HG03135 (cell line): Measurements from ENCODE around the gene TET3.

Source experiments
- ATAC-seq: cut with Tn5 transposase; IDR thresholded peaks from one replicate; pipeline ENCODE4 v1.9.1; 2021; ENCODE audit warnings: mild to moderate bottlenecking, moderate library complexity; ENCODE audit not compliant: unreplicated experiment

The TET3 gene

DNA sequence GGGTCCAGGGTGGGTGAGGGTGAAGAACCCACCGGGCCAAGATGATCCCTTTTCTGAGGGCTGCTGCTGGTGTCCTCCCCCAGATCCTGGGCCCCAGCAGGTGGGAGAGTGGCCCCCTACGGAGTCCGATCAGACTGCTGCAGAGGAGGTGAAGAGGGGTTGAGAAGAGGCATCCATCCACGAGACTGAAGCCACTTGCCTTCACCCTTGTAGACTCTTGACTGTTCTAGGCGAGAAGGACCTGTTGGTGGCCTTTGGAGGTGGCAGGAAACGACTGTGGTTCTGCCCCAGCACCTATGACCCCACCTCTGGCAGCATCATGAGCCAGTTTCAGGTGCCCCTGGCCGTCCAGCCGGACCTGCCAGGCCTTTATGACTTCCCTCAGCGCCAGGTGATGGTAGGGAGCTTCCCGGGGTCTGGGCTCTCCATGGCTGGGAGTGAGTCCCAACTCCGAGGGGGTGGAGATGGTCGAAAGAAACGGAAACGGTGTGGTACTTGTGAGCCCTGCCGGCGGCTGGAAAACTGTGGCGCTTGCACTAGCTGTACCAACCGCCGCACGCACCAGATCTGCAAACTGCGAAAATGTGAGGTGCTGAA lies 1.5 kb downstream of the TET3 start:
- ATAC-seq: no peak

DNA sequence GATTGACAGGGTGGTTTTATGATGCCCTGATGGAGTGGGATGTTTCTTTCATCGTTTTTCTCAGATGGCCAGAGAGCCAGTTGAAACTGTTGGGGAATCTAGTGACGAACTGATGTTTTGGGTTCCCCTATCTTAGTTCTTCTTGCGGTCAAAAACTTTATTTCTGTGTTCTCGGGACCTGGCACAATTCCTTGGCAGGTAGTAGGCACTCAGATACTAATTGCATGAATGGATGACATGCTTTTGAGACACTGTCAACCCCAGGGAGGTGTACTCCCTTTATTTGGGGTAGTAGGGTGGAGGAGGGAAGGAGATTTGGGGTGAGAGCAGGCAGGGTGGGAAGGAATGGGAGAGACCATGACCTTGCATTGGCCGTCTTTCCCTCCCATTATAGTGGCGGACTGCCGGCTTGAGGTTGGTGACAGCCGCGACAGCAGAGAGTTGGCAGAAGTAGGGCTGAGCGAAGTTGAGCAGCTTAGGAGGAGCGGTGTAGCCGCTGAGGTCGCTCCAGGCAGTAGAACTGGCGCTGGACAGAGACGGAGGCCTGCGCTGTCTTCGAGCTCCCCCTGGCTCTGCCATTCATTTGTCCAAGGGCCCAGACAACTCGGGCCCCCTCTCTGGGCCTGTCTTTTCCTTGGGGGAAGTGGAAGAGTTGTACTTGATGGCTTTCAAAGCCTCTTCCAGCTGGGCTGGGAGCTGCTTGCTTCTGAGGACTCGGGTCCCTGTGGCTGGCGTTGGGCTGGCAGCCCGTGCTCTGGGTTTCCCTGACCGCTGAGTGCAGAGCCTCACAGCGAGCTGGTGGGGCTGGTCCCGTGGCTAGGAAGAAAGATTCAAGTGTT lies 2.6 kb downstream of the TET3 start:
- no peak for ATAC-seq

DNA sequence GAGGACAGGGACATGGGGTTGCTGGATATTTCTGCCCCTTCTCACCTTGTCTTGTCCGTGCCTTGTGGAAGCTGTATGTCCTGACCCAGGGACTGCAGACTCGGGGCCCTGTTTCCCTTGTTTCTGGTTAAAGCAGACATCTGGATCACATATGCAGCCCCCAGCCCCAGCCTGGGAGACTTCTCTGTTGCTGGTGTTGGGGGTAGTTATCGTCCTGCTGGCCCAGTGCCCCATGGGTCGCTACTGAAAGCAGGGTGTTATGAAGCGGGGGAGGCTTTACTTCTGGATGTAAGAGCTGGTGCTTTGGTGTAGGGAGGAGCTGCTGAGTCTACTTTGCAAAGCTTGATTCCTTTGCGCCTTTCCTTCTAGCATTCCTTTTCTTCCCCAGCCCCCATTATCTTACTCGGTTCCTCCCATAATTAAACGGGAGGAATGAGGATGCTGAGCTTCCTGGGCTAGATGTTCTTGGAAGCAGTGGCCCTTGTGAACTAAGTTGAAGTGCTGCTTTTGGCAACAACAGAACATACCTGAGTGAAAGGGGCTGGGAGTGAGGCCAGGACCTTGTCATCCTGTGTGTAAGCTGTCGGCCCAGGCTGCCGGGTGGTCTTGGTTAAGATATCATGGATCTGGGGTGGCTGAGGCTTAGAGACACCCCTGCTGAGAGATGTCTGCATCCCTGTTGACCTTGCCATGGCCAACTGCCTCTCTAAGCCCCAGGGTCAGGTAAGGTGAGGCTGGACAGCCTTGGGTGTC lies 3.4 kb downstream of the TET3 start:
- no peak for ATAC-seq

DNA sequence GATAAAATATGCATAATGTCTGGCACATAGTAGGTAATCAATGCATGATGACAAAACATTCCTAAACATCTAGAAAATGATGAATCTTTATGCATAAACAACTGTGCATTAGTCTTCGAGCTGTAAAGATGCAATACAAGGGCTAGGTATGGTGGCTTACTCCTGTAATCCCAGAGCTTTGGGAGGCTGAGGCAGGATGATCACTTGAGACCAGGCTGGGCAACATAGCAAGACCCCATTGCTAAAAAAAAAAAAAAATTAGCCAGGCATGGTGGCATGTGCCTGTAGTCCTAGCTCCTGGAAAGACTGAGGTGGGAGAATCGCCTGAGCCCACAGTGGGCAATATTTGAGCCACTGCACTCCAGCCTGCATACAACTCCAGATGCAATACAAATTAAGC lies 5.3 kb downstream of the TET3 start:
- no peak for ATAC-seq

- no peak for ATAC-seq
These were observed 5.8 kb downstream of the TET3 start for GRCh38 chr2:73990531-73990930.

- no peak for ATAC-seq
These were observed 7.3 kb downstream of the TET3 start for GRCh38 chr2:73992036-73992435.

GRCh38 chr2:73993376-73993775 lies 8.7 kb downstream of the TET3 start:
- ATAC-seq: no peak

- ATAC-seq: no peak
These were observed 9.1 kb downstream of the TET3 start for GRCh38 chr2:73993778-73994177.

DNA sequence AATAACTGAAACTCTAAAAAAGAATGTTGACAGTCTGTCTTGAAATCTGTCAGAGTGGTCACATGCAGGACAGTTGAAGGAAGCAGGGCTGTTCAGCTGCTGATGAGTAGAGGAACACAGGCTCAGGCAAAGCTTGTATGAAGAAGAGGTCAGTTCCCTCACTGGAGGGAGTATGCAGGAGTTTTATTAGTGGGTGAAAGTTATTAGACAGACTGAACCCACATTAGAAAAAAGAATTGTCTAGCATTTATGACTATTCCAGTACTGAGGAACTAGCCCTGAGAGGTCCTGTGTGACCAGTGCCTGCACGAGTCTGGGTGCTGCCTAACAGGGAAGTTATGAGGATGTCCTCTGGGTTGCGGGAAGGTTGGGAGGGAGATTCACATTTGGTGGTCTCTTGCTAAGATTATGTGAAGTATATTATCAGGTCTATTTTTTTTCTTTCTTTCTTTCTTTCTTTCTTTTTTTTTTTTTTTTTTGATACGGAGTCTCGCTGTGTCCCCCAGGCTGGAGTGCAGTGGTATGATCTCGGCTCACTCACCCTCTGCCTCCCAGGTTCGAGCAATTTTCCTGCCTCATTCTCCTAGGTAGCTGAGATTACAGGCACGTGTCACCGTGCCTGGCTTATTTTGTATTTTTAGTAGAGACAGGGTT lies 9.6 kb downstream of the TET3 start:
- ATAC-seq: no peak

DNA sequence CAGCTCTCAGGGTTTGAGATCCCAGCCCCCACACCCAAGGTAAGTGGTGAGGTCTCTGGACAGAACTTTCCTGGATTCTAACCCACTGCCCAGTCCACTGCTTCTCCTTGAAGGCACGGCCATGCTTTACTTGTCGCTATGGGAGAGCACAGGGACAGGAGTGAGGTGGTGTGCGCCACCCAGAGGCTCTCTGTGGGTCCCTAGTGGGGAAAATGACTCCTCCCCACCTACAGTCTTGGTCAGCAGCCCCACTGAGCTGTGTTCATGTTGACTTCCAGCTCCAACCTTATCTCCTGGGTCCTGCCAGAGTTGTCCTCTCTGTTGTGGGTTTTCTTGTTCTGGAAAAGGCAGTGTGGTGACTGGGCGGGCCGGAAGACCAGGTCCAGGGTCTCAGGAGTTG lies 11.1 kb downstream of the TET3 start:
- ATAC-seq: no peak

GRCh38 chr2:73997813-73998212 lies 13.1 kb downstream of the TET3 start:
- ATAC-seq: no peak

DNA sequence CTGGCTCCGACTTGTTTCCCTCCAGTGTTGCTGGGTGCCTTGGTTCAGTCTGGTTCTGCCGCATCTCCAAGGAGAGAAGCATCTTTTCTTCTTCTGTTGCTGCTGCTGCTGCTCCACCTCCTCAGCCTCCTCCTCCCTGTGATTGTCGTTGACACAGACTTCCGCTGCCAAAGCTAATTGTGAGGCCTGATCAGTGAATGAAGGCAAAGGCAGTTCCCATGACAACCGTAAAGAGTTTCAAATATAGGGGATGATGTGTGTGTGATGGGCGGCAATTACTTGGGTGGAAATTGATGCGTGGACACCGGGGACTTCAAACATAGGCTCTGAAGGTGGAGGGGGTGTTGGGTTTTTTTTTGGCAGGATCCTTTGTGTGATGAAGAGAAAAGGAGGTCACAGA lies 13.7 kb downstream of the TET3 start:
- no peak for ATAC-seq

DNA sequence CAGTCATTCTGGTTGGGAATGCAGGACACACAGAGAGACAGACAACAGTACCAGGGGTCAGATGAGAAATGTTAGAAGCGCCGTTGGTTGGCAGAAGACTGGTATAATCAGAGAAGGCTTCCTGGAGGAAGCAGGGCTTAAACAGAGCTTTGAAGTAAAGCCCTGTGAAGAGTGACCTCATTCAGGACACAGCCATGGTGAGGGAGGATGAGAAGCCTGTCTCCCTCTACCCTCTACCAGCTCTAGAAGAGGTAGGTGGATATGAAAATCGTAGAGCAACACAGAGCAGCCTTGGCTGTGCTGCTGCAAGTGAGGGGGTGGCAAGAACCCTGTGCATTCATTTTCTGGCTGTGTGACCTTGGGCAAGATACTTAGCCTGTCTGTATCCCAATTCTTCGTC lies 14.2 kb downstream of the TET3 start:
- no peak for ATAC-seq

GRCh38 chr2:73999881-74000597 lies 15.3 kb downstream of the TET3 start:
- ATAC-seq: no peak

GRCh38 chr2:74000666-74001065 lies 16.0 kb downstream of the TET3 start:
- no peak for ATAC-seq

DNA sequence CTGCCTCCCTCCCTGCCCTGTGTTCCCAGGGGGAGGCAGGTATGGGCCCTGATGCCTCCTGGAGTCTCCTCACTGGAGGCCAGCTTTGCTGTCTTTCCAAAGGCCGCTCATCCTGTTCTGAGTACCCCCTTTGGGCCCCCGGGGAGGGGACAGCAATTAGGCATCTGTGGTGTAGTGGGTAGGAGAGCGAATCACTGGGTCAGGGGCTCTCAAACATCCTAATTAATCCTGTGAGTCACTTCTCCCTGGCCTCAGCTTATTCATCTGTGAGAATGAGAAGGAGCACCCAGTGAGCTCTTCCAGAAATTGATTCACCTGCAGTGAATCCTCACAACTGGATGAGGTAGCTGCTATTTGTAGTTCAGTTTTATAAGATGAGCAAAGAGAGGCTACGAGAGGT lies 16.4 kb downstream of the TET3 start:
- no peak for ATAC-seq

DNA sequence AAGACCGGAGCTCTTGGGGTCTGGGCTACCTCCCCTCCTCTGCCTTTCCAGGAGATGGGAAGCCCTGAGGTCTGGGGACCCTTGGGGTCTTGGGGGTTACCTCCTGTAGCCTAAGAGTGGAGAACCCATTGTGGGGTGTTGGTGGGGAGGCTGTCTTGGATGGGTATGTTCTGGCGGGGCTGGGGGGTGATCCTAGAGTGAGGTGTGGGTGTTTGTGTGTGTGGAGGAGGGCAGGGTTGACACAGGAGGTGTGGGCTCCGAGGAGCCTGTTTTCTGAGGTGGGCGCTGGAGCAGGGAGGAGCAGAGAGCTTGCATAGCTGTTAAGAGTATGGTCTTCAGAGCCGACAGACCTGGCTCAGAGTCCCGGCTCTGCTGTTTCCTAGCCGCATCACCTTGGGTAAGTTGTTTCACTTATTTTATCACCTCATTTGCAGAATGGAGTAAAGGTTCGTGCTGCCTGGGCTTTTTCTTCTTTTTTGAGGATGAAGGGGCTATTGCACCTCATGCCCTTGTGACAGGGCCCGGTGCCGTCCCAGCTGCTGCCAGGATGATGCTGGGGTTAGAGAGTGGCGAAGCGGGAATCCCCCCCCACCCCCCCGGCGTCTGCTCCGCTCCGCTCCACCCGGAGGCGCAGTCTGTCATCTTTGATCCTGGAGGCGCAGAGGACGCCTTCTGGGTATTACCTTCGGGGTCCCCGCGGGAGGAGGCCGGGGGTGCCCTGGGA lies 17.2 kb downstream of the TET3 start:
- ATAC-seq: peak; percentile 48

GRCh38 chr2:74002505-74003421 lies 18.1 kb downstream of the TET3 start:
- ATAC-seq: peak; percentile 91
